Cardiac muscle cell (in vitro differentiated cells and primary cell): ENCODE measurements around the gene DOCK1. TPM values are rescaled to one million over a fixed set of nuclear protein-coding genes. Genes with fewer than 3 reads are reported as not detected.

Source experiments
- DNase-seq, 2 donors: peaks; one replicate each; pipeline versions ENCODE4 v3.0.0 to v3.0.0-alpha.2; 2010 to 2017; ENCODE audit warnings: low read depth in 1 of 2, low spot score in 1 of 2
- H3K27ac ChIP-seq: fragments of 200-600 bp; sonication (generic); 2 replicates; pipeline ENCODE4 v1.5.1; 2016
- H3K27me3 ChIP-seq: fragments of 200-600 bp; sonication (generic); 2 replicates; pipeline ENCODE4 v1.6.0; 2016; ENCODE audit warnings: control low read depth
- H3K36me3 ChIP-seq: fragments of 200-600 bp; sonication (generic); 2 replicates; pipeline ENCODE4 v1.5.1; 2016; ENCODE audit warnings: control low read depth
- H3K4me1 ChIP-seq: fragments of 200-600 bp; sonication (generic); 2 replicates; pipeline ENCODE4 v1.8.1; 2017; ENCODE audit warnings: low read depth, mild to moderate bottlenecking, mixed run types
- H3K4me3 ChIP-seq: fragments of 200-600 bp; sonication (generic); 2 replicates; pipeline ENCODE4 v1.5.1; 2016; ENCODE audit warnings: mild to moderate bottlenecking
- H3K9me3 ChIP-seq: fragments of 200-600 bp; sonication (generic); 2 replicates; pipeline ENCODE4 v1.5.1; 2017; ENCODE audit warnings: low read depth, mild to moderate bottlenecking, control low read depth
- polyA plus RNA-seq: library from polyadenylated mRNA; unstranded; fragments of >200 nt; fragmentation: Nextera tagmentation; extraction: Ambion mirVana; gene quantifications from 2 replicates; pipeline ENCODE4 v1.2.1, GENCODE V29; 2016
- total RNA-seq: library from RNA; depleted of rRNA; stranded (reverse); fragments of >200 nt; gene quantifications from 2 replicates; pipeline ENCODE4 v1.2.3, GENCODE V29; 2016
- TF ChIP-seq, protein P1 (sequence below): IDR thresholded peaks from 2 replicates; pipeline ENCODE4 v1.5.1; 2012; ENCODE audit warnings: low read depth, mild to moderate bottlenecking, low read length

Gene DOCK1
- total and polyA plus RNA-seq, 2 experiments from 2014 or later, result 15.0 to 30.6 TPM

DNA sequence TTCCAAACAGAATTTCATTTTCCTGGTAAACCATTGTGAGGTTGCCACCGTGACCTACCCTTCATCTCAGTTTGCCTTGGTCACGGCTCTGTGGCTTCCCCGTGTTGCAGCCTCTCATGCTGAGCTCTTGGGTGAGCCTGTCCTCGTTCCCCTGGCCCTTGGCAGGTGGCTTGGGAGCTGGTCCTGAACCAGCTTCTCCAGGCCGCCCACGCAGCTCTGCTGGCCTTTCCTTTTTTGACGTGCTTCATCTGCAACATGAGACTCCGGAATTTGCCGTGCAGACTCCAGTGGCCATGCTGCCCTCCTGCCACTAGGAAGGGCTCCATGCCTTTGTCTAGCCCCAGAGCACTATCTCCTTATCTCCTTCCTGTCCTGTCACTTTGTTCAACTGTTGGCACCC lies 550.9 kb downstream of the DOCK1 start:
- peaks cover 5% of the 10 kb centered on the region for H3K4me1 ChIP-seq
- DNase-seq, result no peak
- H3K4me3 ChIP-seq, result no peak overlapping the region
- H3K27ac ChIP-seq, result no peak overlapping the region
- H3K9me3 ChIP-seq, result no peaks in the 10 kb centered on the region
- TF ChIP-seq, protein P1, sequence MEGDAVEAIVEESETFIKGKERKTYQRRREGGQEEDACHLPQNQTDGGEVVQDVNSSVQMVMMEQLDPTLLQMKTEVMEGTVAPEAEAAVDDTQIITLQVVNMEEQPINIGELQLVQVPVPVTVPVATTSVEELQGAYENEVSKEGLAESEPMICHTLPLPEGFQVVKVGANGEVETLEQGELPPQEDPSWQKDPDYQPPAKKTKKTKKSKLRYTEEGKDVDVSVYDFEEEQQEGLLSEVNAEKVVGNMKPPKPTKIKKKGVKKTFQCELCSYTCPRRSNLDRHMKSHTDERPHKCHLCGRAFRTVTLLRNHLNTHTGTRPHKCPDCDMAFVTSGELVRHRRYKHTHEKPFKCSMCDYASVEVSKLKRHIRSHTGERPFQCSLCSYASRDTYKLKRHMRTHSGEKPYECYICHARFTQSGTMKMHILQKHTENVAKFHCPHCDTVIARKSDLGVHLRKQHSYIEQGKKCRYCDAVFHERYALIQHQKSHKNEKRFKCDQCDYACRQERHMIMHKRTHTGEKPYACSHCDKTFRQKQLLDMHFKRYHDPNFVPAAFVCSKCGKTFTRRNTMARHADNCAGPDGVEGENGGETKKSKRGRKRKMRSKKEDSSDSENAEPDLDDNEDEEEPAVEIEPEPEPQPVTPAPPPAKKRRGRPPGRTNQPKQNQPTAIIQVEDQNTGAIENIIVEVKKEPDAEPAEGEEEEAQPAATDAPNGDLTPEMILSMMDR, result no peak
- no peaks in the 10 kb centered on the region for H3K36me3 ChIP-seq
- H3K27me3 ChIP-seq, result no peaks in the 10 kb centered on the region

DNA sequence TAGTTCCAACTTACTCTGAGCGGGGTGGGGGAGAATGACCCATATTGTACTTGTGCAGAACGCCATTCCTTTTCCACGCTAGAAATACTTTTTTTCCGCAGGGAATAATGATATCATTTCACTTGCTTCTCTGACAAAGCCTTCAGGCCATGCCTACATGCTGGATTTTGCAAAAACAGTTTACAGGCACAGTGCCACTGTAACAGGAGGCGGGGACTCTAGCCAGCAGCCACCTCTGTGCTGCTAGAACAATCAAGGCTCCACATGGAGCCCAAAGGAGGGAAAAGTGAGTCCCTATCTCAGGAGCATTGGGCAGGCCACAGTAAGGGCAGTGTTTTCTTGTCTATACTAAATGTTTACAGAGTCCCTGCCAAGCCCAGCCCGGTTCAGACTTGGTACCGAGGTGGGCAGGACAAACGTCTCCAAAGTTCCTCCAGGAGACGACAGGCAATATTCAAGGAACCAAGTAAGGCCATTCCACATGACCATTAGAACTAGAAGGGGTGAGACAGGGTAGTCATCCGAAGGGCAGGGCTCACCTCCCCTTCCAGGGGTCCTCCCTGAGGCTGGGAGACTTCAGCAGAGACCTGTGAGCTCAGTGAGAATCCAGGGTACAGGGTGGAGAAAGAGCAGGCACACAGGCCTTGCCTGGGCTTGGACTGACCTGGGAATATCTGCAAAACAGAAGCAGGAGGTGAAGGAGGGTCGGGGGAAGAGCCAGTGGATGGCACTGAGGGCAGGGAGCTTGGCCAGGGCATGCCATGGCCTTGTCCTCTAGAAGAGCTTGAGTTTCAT lies 553.0 kb downstream of the DOCK1 start:
- TF ChIP-seq, protein P1, result no peak
- no peak for DNase-seq
- Histone ChIP-seq H3K4me1 (no peaks in the 10 kb centered on the region), H3K27ac (no peak overlapping the region), H3K27me3 (no peaks in the 10 kb centered on the region), H3K4me3 (no peak overlapping the region), H3K36me3 (no peaks in the 10 kb centered on the region), H3K9me3 (no peaks in the 10 kb centered on the region)

DNA sequence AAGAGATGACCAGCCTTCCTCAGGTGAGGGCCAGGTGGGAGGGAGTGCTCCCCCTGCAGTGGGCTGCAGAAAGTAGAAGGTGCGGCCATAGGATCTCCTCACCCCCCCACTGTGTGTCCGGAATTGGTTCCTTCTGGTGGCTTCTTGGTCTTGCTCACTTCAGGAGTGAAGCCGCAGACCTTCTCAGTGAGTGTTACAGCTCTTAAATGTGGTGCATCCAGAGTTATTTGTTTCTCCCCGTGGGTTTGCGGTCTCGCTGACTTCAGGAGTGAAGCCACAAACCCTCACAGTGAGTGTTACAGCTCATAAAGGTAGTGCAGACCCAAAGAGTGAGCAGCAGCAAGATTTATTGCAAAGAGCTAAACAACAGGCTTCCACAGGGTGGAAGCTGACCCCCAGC lies 553.6 kb downstream of the DOCK1 start:
- no peaks in the 10 kb centered on the region for H3K36me3 ChIP-seq
- no peak overlapping the region for H3K4me3 ChIP-seq
- no peak for DNase-seq
- no peaks in the 10 kb centered on the region for H3K27me3 ChIP-seq
- H3K27ac ChIP-seq, result no peak overlapping the region
- TF ChIP-seq, protein P1, result no peak
- H3K9me3 ChIP-seq, result no peaks in the 10 kb centered on the region
- no peaks in the 10 kb centered on the region for H3K4me1 ChIP-seq

DNA sequence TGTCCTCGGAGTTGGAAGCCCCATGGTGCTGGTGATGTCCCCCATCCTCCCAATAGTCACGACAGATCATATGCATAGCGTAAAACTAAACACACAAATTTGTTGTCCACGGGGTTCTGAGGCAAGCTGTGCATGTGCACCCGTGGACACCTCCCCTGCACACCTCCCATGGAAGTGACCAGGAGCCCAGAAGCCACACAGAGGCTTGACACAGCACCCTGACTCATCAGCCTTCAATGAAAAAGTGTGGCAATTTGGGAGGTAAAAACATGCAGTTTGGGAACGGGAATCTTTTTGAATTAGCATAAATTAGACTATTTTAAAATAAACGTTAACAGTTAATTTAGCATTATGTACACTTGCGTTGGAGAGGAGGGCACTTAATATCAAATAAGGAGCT lies 554.7 kb downstream of the DOCK1 start:
- TF ChIP-seq, protein P1, result no peak
- Histone ChIP-seq H3K9me3 (no peaks in the 10 kb centered on the region), H3K4me3 (no peak overlapping the region), H3K4me1 (no peaks in the 10 kb centered on the region), H3K36me3 (no peaks in the 10 kb centered on the region), H3K27ac (no peak overlapping the region), H3K27me3 (no peaks in the 10 kb centered on the region)
- no peak for DNase-seq

DNA sequence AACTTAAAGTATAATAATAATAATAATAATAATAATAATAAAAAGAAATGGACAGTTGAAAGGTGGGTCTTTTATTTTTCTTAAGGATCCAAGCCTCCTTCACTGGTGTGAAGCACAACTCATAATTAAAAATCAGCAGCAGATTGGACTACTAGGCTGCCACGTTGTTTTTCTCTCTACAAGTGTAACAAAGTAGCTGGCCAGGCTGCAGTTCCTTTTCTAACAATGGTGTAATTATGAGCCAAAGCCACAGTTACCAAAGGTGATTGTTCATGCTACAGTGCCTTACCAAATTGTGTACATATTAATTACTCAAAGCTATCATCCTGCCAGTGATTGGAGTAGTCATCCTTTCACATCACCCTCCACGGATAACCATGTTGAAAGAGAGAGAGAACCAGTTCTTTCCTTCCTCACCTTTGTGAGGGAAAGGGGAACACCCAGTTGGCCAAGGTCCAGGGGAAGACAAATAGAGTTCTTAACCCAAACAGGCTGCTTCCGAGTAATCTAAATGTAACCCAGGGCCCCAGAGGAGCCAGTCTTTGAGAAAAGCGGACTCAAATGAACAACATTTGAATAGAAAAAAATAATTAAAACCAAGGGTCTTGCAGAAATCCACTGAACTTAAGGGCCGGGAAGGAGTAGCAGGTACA lies 557.5 kb downstream of the DOCK1 start:
- Histone ChIP-seq H3K27me3 (no peaks in the 10 kb centered on the region), H3K27ac (no peak overlapping the region), H3K4me3 (no peak overlapping the region), H3K36me3 (no peaks in the 10 kb centered on the region), H3K9me3 (no peaks in the 10 kb centered on the region), H3K4me1 (no peaks in the 10 kb centered on the region)
- TF ChIP-seq, protein P1, result no peak
- DNase-seq, result no peak
